Testis (tissue), 2 donors: Measurements from ENCODE around the gene LIPM.

Experiments
- CTCF ChIP-seq, 3 experiments: fragments of 450-650 bp in 2 of 3; fragments of 200-600 bp in 1 of 3; sonication (generic) in 1 of 3; IDR thresholded peaks; one replicate each; pipeline ENCODE4 v1.5.1; 2016 to 2019; ENCODE audit warnings: antibody characterized with exemption in 3 of 3, mild to moderate bottlenecking in 2 of 3, moderate library complexity in 1 of 3
- POLR2A ChIP-seq: fragments of 450-650 bp; IDR thresholded peaks from one replicate; pipeline ENCODE4 v1.6.1; 2017; ENCODE audit warnings: antibody characterized with exemption, mild to moderate bottlenecking, moderate library complexity

- TF ChIP-seq CTCF (IDR thresholded peaks at IDR 0.05) (no peak), POLR2A (no peak)
These were observed 55.3 kb downstream of the LIPM start for GRCh38 chr10:88857831-88858230.
